B cell (primary cell): ENCODE results near the gene FRMD4B. TPM values are rescaled to one million over a fixed set of nuclear protein-coding genes. Genes with fewer than 3 reads are reported as not detected.

Experiments
- ATAC-seq: fragments of 200-7000 bp; cut with Tn5 transposase; one replicate; pipeline ENCODE4 v1.10.0; 2021; ENCODE audit warnings: low read depth, mild to moderate bottlenecking, moderate number of reproducible peaks, moderate library complexity
- CTCF ChIA-PET: fragments of 350-600 bp; sonication (Branson Sonifier 250); formaldehyde crosslinking; loops from one replicate; lab custom pipeline; 2021; ENCODE audit warnings: antibody characterized with exemption, inconsistent platforms; lab: Charles Lee
- POLR2A ChIA-PET: fragments of 350-600 bp; sonication (Branson Sonifier 250); formaldehyde crosslinking; loops from one replicate; lab custom pipeline; 2021; ENCODE audit warnings: antibody characterized with exemption; lab: Charles Lee
- DNase-seq: peaks from one replicate; pipeline ENCODE4 v3.0.0; 2013
- H2AFZ ChIP-seq: 2 replicates; pipeline ENCODE4 v1.6.1; 2012; ENCODE audit warnings: mild to moderate bottlenecking, low read depth, low read length; ENCODE audit not compliant: insufficient read depth, poor library complexity, severe bottlenecking
- H3K27ac ChIP-seq, 2 donors: 1 replicate in 1 of 2; 2 replicates in 1 of 2; pipeline ENCODE4 v1.5.1; 2012 to 2013; ENCODE audit warnings: low read length in 2 of 2, mild to moderate bottlenecking in 2 of 2, moderate library complexity in 1 of 2
- H3K27me3 ChIP-seq, 4 experiments: fragments of 200-600 bp in 1 of 4; sonication (generic) in 1 of 4; replicated peaks in 1 of 4; 1 replicate in 2 of 4; 2 replicates in 2 of 4; pipeline versions ENCODE4 v1.6.1 to v1.7.0; 2013 to 2016; ENCODE audit warnings: low read length in 3 of 4, mild to moderate bottlenecking in 2 of 4, mixed read lengths in 1 of 4, moderate library complexity in 1 of 4; ENCODE audit not compliant: insufficient read depth in 4 of 4, control insufficient read depth in 3 of 4; ENCODE audit errors: control extremely low read depth in 1 of 4
- H3K36me3 ChIP-seq, 2 experiments: replicated peaks in 1 of 2; 1 replicate in 1 of 2; 2 replicates in 1 of 2; pipeline versions ENCODE4 v1.6.1 to v1.7.1; 2013; ENCODE audit warnings: low read length in 1 of 2; ENCODE audit not compliant: insufficient read depth in 2 of 2, control insufficient read depth in 1 of 2; ENCODE audit errors: control extremely low read depth in 1 of 2, extremely low read depth in 1 of 2
- H3K4me1 ChIP-seq, 2 donors: fragments of 200-600 bp in 1 of 2; sonication (generic) in 1 of 2; 1 replicate in 1 of 2; 2 replicates in 1 of 2; pipeline versions ENCODE4 v1.5.1 to v1.6.1; 2013 to 2017; ENCODE audit warnings: low read length in 2 of 2; ENCODE audit not compliant: control insufficient read depth in 2 of 2, insufficient read depth in 2 of 2
- H3K4me2 ChIP-seq: replicated peaks from 2 replicates; pipeline ENCODE3; 2012; ENCODE audit warnings: mild to moderate bottlenecking, low read depth, low read length; ENCODE audit not compliant: poor library complexity, severe bottlenecking
- H3K4me3 ChIP-seq, 5 experiments: fragments of 200-600 bp in 1 of 5; sonication (generic) in 1 of 5; 1 replicate in 3 of 5; 2 replicates in 2 of 5; pipeline versions ENCODE4 v1.5.1 to v1.7.0; 2011 to 2016; ENCODE audit warnings: low read length in 4 of 5, mild to moderate bottlenecking in 4 of 5, low read depth in 2 of 5, control low read depth in 1 of 5, moderate library complexity in 1 of 5; ENCODE audit not compliant: insufficient read depth in 1 of 5; ENCODE audit errors: control extremely low read depth in 1 of 5, extremely low read depth in 1 of 5
- H3K79me2 ChIP-seq: fragments of 200-600 bp; sonication (generic); one replicate; pipeline ENCODE4 v1.6.0; 2016; ENCODE audit warnings: low read length; ENCODE audit not compliant: control insufficient read depth, insufficient read depth
- H3K9ac ChIP-seq: fragments of 200-600 bp; sonication (generic); 2 replicates; pipeline ENCODE4 v1.6.1; 2017; ENCODE audit warnings: mild to moderate bottlenecking, low read length, moderate library complexity
- H3K9me3 ChIP-seq, 3 donors: one replicate each; pipeline versions ENCODE4 v1.6.1 to v1.7.1; 2013; ENCODE audit warnings: low read length in 2 of 3; ENCODE audit not compliant: control insufficient read depth in 2 of 3, insufficient read depth in 1 of 3; ENCODE audit errors: control extremely low read depth in 1 of 3
- H4K20me1 ChIP-seq: 2 replicates; pipeline ENCODE4 v1.6.0; 2012; ENCODE audit warnings: mild to moderate bottlenecking, low read length; ENCODE audit not compliant: insufficient read depth, control insufficient read depth, poor library complexity, severe bottlenecking
- H3K27ac Mint-ChIP-seq: one replicate; pipeline ENCODE4 v1.8.0; 2021; ENCODE audit warnings: mixed read lengths
- H3K27me3 Mint-ChIP-seq: one replicate; pipeline ENCODE4 v1.8.0; 2021; ENCODE audit warnings: mixed read lengths
- H3K4me1 Mint-ChIP-seq: one replicate; pipeline ENCODE4 v1.8.0; 2021; ENCODE audit warnings: mixed read lengths
- H3K4me3 Mint-ChIP-seq: one replicate; pipeline ENCODE4 v1.8.0; 2021; ENCODE audit warnings: mixed read lengths
- H3K9me3 Mint-ChIP-seq: one replicate; pipeline ENCODE4 v1.8.0; 2022; ENCODE audit warnings: mixed read lengths; ENCODE audit not compliant: insufficient read depth
- EZH2 ChIP-seq: IDR thresholded peaks from 2 replicates; pipeline ENCODE4 v1.6.1; 2012; ENCODE audit warnings: borderline replicate concordance, low read depth, mild to moderate bottlenecking, moderate library complexity, low read length; ENCODE audit not compliant: insufficient read depth, poor library complexity, severe bottlenecking
- WGBS: methylation state at CpG from one replicate; pipeline ENCODE4 v1.1.5; 2013; ENCODE audit warnings: missing lambda C conversion rate; ENCODE audit not compliant: insufficient coverage; 5-methylcytosine and 5-hydroxymethylcytosine counted together
- intact Hi-C: fragments of 100-400 bp; cut with micrococcal nuclease; formaldehyde crosslinking; loops from one replicate; pipeline ENCODE4 v1.10.0; 2022
- polyA plus RNA-seq: library from polyadenylated mRNA; depleted of rRNA; stranded (reverse); fragments of >200 nt; gene quantifications from 2 replicates; pipeline ENCODE4 v1.2.3, GENCODE V29; 2012
- total RNA-seq, 2 donors: library from RNA; stranded (reverse); fragments of 120-200 nt in 1 of 2; gene quantifications; 1 replicate in 1 of 2; 2 replicates in 1 of 2; pipeline versions ENCODE4 v1.2.3 to v1.2.4, GENCODE V29; 2013 to 2022
- TF ChIP-seq, protein P1 (sequence below): fragments of 200-600 bp; IDR thresholded peaks from one replicate; pipeline ENCODE4 v1.8.0; 2022; ENCODE audit warnings: antibody characterized with exemption, mild to moderate bottlenecking

The FRMD4B gene
- total and polyA plus RNA-seq, 2 donors (not counting 1 experiment from before 2014, with no cell fraction given): 0.06 to 0.20 TPM

DNA sequence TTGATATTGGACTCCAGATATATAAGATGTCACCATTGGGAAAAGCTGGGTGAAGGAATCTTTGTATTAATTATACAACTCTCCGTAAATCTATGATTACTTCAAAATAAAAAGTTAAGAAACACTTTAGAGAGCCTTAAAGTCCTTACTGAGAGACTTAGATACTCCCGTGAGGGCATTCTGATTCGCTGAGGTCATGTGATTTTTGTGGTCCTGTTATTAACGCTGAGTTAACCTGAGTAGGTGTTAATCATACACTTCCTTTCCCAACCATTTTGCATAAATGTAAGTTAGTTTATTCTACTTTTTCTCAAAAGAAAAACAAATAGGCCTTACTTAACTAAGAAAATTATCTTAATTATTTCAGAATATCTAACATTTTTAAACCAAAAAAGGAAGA is 196.4 kb downstream of the FRMD4B start:
- intact Hi-C loops: no loop called here
- CTCF ChIA-PET: interaction anchor here (0.6 kb wide), 1 partner anchor 28 kb away, joined by 3 read pairs; no protein-coding TSS in a partner anchor
- Mint-ChIP-seq H3K9me3 (no peaks in the 10 kb centered on the region), H3K4me1 (no peaks in the 10 kb centered on the region), H3K27ac (no peak overlapping the region), H3K4me3 (no peak overlapping the region), H3K27me3 (no peaks in the 10 kb centered on the region)
- no peak overlapping the region for H3K27ac ChIP-seq
- POLR2A ChIA-PET: no interaction called here
- H3K9me3 ChIP-seq: no peaks in the 10 kb centered on the region
- no peaks in the 10 kb centered on the region for H3K27me3 ChIP-seq
- ATAC-seq (no peak), DNase-seq (no peak)
- TF ChIP-seq, protein P1, sequence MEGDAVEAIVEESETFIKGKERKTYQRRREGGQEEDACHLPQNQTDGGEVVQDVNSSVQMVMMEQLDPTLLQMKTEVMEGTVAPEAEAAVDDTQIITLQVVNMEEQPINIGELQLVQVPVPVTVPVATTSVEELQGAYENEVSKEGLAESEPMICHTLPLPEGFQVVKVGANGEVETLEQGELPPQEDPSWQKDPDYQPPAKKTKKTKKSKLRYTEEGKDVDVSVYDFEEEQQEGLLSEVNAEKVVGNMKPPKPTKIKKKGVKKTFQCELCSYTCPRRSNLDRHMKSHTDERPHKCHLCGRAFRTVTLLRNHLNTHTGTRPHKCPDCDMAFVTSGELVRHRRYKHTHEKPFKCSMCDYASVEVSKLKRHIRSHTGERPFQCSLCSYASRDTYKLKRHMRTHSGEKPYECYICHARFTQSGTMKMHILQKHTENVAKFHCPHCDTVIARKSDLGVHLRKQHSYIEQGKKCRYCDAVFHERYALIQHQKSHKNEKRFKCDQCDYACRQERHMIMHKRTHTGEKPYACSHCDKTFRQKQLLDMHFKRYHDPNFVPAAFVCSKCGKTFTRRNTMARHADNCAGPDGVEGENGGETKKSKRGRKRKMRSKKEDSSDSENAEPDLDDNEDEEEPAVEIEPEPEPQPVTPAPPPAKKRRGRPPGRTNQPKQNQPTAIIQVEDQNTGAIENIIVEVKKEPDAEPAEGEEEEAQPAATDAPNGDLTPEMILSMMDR: no peak
- TF ChIP-seq EZH2: no peak
- no peaks in the 10 kb centered on the region for H3K36me3 ChIP-seq
- no peaks in the 10 kb centered on the region for H3K4me1 ChIP-seq
- no CpG with 5 or more reads among the region's 4 CpGs for WGBS
- no peak overlapping the region for H2AFZ ChIP-seq
- H4K20me1 ChIP-seq: no peaks in the 10 kb centered on the region
- no peak overlapping the region for H3K4me3 ChIP-seq
- no peak overlapping the region for H3K4me2 ChIP-seq
- no peak overlapping the region for H3K9ac ChIP-seq
- no peaks in the 10 kb centered on the region for H3K79me2 ChIP-seq

DNA sequence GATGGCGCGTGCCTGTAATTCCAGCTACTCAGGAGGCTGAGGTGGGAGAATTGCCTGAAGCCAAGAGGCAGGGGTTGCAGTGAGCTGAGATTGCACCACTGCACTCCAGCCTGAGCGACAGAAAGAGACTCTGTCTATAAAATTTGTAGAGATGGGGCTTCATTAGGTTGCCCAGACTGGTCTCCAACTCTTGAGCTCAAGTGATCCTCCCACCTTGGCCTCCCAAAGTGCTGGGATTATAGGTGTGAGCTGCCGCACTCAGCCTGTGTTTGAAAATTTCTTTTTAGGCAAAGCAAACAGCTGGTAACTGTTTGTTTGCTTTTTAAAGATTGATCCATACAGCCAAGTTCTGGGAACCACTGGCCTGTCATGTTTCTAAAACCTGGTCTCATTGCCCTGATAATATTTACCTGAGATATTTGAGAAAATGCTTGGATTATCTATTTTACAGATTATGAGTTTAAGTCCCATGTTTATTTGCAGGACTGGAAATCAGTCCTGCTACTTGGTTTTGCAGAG is 199.3 kb downstream of the FRMD4B start:
- Mint-ChIP-seq H3K4me3 (no peak overlapping the region), H3K27me3 (no peaks in the 10 kb centered on the region), H3K4me1 (no peaks in the 10 kb centered on the region), H3K9me3 (no peaks in the 10 kb centered on the region), H3K27ac (no peak overlapping the region)
- Histone ChIP-seq H4K20me1 (no peaks in the 10 kb centered on the region), H3K9me3 (no peaks in the 10 kb centered on the region), H3K36me3 (no peaks in the 10 kb centered on the region), H3K79me2 (no peaks in the 10 kb centered on the region), H3K27me3 (no peaks in the 10 kb centered on the region), H3K4me2 (no peak overlapping the region), H2AFZ (no peak overlapping the region), H3K9ac (no peak overlapping the region), H3K4me3 (no peak overlapping the region), H3K4me1 (no peaks in the 10 kb centered on the region), H3K27ac (no peak overlapping the region)
- ATAC-seq (no peak), DNase-seq (no peak)
- TF ChIP-seq EZH2: no peak
- TF ChIP-seq, protein P1: no peak
- ChIA-PET CTCF (no interaction called here), POLR2A (no interaction called here)
- intact Hi-C loops: no loop called here
- WGBS: 100% methylated on average over 4 of the region's 4 CpGs
